CD4-positive, alpha-beta T cell treated with Interleukin-6 at 100 ng/mL for 8 hours (primary cell): Measurements from ENCODE around the gene TEX13D.
A peak's percentile ranks its signal among the peaks of the same experiment; 100 is the strongest.
"Not testable (repeated sequence)": the region's sequence is repeated elsewhere in the genome, so short reads cannot be mapped to it uniquely, and the experiment has no call there.

Source experiments
- DNase-seq: peaks from one replicate; pipeline ENCODE4 v3.0.0-alpha.2; 2020; ENCODE audit warnings: mixed read lengths, low spot score

TEX13D gene

GRCh38 chrX:124332481-124333424 lies at the start of gene TEX13D:
Gene TEX13D (plus strand): TSS chrX:124332660. CDS start chrX:124332918, 258 bp downstream.
- DNase-seq = no peak

DNA sequence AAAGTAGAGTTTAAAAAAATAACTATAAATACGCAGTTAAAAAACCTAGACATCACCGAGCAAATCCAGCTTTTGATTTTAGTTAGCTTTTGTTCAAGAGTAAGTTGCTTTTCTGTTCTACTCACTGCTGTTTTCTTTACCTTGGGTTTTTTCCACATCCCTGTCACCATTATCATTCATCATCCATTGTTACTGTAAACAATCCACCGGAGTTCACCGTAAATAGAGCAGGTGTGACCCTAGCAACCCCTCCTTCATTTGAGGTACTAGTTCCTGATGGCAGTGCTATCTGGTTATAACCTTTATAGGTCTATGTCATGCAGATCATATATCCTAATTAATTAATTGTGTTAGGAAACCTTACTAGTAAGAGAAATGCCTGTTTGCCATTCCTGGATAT lies 43.0 kb upstream of the TEX13D start:
- DNase-seq = no peak

DNA sequence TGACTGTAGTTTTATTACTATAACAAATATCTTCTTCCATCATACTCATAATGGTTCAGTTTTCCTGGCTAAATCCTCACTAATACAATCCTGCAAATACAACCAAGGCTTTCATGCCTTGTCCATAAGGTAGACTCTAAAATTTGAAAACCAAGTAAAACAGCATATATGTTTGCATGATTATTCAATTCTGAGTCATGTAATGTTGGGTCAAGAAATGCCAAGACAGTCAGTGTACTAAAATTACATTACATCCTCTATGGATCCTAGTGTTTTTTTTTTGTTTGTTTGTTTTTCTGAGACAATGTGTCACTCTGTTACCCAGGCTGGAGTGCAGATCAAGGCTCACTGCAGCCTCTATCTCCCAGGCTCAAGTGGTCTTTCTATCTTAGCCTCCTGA lies 38.6 kb upstream of the TEX13D start:
- no peak for DNase-seq

DNA sequence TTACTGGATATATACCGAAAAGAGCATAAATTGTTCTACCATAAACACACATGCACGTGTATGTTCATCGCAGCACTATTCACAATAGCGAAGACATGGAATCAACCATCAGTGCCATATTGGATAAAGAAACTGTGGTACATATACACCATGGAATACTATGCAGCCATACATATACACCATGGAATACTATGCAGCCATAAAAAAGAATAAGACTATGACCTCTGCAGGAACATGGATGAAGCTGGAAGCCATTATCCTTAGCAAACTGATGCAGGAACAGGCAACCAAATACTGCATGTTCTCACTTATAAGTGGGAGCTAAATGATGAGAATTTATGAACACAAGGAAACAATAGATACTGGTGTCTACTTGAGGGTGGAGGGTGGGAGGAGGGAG lies 33.1 kb upstream of the TEX13D start:
- not testable (repeated sequence) for DNase-seq

GRCh38 chrX:124300405-124300804 lies 32.1 kb upstream of the TEX13D start:
- DNase-seq = peak; percentile 6

DNA sequence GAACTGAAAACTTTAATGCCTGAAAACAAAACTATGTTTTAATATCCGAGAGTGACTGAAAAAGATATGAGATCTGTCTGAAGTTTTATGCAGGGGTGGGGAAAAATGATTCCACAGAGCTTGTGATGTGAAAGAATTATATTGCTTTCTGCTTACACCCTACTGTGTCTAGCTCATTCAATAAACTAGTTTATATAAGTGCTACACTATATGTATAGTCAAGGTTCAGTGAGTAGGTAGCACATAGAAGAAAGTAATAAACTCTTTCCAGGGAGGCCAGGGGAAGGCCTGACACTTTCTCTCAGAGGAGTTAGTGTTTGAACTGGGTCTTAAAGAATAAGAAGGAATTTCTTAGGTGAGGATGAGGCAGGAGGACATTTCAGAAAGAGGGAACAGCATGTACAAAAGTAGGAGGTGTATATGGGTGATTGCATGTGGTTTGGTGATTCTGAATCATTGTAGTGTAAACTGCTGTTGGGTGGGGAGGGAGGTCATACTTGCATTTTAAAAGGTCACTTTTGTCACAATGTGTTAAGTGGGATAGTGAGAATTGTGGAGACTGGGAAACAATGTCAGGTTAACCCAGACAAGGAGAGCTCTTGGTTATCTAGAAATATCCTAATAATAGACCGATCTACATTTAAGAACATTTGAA lies 25.1 kb upstream of the TEX13D start:
- no peak for DNase-seq

GRCh38 chrX:124325732-124326131 lies 6.7 kb upstream of the TEX13D start:
- DNase-seq = no peak

GRCh38 chrX:124328765-124329164 lies 3.7 kb upstream of the TEX13D start:
- no peak for DNase-seq

DNA sequence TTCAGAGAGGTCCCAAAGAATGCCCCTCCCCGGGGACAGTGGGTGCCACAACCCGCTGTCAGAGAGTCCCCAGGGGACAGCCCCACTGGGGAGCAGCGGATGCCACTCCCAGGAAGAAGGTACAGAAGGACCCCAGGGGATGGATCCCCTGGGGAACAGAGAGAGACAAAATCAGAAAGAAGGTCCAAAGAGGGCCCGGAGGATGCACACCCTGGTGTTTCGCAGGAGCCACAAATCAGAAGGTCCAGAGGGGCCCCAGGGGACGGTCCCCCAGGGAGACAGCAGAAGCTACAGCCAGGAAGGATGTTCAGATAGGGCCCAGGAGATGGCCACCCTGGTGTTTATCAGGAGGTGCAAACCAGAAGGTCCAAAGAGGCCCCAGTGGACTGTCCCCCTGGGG lies 1.4 kb downstream of the TEX13D start:
- DNase-seq = no peak

- DNase-seq = not testable (repeated sequence)
Observed at GRCh38 chrX:124334555-124334954, 2.1 kb downstream of the TEX13D start.

GRCh38 chrX:124335598-124335997 lies 3.1 kb downstream of the TEX13D start:
- no peak for DNase-seq

GRCh38 chrX:124337916-124338315 lies 5.5 kb downstream of the TEX13D start:
- DNase-seq = no peak

GRCh38 chrX:124338733-124339514 lies 6.5 kb downstream of the TEX13D start:
- peak; percentile 61 for DNase-seq

- DNase-seq = no peak
Observed at GRCh38 chrX:124341396-124342132, 9.1 kb downstream of the TEX13D start.

DNA sequence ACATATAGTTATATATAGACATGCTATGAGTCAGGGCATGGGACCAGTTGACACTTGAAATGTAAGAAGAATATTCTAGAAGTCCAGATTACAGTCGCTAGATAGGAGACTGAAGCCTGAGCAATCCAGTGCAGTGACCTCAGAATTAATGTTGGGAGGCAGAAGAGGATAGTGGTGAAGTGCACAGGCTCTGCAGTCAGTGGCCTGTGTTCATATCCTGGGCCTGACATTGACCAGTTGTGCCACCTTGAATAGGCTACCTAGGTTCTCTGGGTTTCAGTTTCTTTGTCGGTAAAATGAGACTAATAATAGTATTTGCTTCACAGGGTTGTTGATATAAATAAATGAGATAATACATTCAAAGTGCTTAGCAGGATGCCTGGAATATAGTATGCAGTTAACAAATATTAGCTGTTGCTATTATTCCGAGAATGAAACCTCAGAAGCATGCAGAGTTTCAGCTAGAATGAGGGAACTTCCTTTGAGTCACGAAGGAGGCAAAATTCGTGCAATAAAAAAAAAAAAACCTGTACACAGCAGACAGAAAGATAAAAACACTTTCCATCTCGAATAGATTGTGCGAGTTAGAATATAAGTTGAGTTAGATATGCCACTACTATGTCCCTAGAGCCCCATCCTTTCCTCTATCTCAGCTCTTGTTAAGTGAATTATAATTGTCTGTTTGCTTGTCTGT lies 9.9 kb downstream of the TEX13D start:
- peak; percentile 20 for DNase-seq

DNA sequence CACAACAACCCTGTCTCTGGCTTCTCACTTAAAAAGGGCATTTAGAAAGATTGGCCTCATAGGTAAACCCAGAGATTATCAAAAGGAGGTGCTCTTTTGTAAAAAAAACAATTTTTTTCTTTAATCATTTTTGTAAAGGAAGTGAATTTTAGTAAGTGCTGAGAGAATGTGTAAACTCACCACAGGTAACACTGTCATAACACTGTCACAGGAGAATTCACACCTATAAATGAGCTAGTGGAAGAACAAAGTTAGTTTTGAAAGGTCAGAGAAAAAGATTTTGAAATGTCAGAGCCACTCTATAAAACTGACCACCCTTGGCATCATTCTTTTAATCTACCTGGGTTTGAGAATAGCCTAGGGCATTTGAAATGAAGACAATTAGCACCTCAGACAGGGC lies 10.6 kb downstream of the TEX13D start:
- DNase-seq = no peak

- DNase-seq = no peak
Observed at GRCh38 chrX:124344246-124344645, 11.8 kb downstream of the TEX13D start.

DNA sequence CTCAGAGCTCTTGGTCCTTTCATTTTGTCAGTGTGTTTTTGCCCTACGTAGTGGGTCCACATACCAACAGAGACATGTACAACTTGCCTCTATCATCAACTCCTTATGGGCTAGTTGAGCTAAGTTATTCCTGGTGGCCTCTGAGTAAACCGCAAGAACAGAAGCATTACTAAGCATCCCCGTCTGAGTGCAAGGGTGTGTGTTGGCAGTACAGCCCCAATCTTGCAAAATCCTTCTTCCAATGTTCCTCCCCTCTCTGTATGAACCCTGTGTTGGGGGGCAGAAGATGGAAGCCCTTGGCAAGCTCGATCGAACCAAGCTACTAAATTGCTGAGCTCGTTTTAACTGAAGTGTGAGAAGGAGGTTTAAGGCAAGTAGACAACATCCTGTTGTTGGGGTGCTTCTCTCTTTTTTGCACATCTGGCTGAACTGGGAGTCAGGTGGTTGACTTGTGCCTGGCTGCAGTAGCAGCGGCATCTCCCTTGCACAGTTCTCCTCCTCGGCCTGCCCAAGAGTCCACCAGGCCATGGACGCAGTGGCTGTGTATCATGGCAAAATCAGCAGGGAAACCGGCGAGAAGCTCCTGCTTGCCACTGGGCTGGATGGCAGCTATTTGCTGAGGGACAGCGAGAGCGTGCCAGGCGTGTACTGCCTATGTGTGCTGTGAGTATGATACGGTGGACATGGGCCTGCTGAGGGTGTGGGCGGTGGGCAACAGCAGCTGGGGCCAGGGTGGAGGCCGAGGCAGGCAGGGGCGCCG lies 13.8 kb downstream of the TEX13D start, which contains the start of gene SH2D1A:
Gene SH2D1A, plus strand, starts transcription at position 447 of the 760 bp plus-strand sequence. Its CDS starts 80 bp downstream, at position 527.
- peak; percentile 59 for DNase-seq

DNA sequence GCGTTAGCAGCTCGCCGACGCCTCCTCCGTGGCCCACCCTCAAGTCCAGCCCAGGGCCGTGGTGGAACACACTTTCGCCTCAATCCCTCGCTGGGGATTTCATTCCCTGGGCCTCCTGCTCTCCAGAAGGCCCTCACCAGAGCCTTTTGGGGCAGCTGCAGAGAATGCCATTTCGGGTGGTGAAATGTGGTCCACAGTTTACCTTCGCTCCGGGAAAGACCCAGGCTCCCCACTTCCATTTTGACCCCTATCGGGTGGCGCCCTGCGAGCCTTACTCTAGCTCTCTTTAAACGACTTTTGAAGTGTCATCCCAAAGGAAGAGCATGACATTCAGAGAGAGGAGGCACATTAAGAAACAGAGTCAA lies 14.4 kb downstream of the TEX13D start:
- no peak for DNase-seq

DNA sequence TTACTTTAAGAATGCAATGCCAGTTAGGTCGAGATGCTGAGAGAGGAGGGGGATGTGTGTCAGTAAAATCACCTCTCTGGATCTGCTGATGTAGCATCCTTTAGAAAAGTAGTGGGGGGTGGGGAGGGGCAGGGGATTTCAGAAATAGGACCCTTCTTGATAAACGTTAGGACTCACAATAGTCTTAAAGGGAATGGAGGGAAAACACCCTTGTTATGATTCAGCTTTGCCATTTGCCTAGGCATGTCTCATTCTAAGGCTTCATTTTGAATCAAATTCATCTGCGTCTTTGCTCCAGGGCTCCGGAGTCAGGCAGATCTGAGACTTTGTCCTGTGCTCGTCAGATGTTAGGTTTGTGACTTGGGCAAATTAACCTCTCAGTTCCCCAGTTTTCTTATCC lies 14.8 kb downstream of the TEX13D start:
- DNase-seq = peak; percentile 10
